HepG2 (cell line): ENCODE measurements around the gene NKX2-3. TPM values are rescaled to one million over a fixed set of nuclear protein-coding genes. Genes with fewer than 3 reads are reported as not detected.

Experiments used
- ATAC-seq: fragments of 200-7000 bp; cut with Tn5 transposase; 3 replicates; pipeline ENCODE4 v1.9.1; 2020; ENCODE audit warnings: mild to moderate bottlenecking, moderate library complexity
- BruUV-seq: library from RNA; stranded (reverse); fragments of 400-500 nt; replicated peaks from 2 replicates; lab custom pipeline; 2021; lab: Mats Ljungman, UMichigan
- CTCF ChIA-PET: fragments of 300-600 bp; formaldehyde crosslinking; extraction: SDS; loops from one replicate; lab custom pipeline; 2021; ENCODE audit warnings: low total read pairs, inconsistent platforms, low intra/inter-chr PET ratio; lab: Yijun Ruan, JAX
- POLR2A ChIA-PET: fragments of 350-600 bp; sonication (Branson Sonifier 250); formaldehyde crosslinking; loops from one replicate; lab custom pipeline; 2020; ENCODE audit warnings: antibody characterized with exemption, inconsistent platforms; lab: Yijun Ruan, JAX
- DNase-seq: peaks from one replicate; pipeline ENCODE4 v3.0.0-alpha.2; 2015; ENCODE audit warnings: low spot score
- FAIRE-seq: peaks from 3 replicates; lab custom pipeline; 2011; peaks lifted over from hg19 to GRCh38; lab: Jason Lieb, UNC
- H2AFZ ChIP-seq: one replicate; pipeline ENCODE4 v1.6.1; 2011; ENCODE audit warnings: low read length, inconsistent platforms
- H3K27ac ChIP-seq: fragments of 300-600 bp; 3 replicates; pipeline ENCODE4 v1.8.0; 2011; ENCODE audit warnings: mixed run types, mild to moderate bottlenecking, mixed read lengths, low read length, inconsistent platforms; ENCODE audit not compliant: insufficient read depth; ENCODE audit errors: extremely low read length
- H3K27me3 ChIP-seq, 2 experiments: fragments of 200-600 bp in 1 of 2; 2 replicates in 1 of 2; 3 replicates in 1 of 2; pipeline versions ENCODE4 v1.6.0 to v1.8.0; 2011; ENCODE audit warnings: low read length in 2 of 2, mild to moderate bottlenecking in 2 of 2, moderate library complexity in 2 of 2, inconsistent platforms in 1 of 2; ENCODE audit not compliant: insufficient read depth in 2 of 2, control insufficient read depth in 1 of 2
- H3K36me3 ChIP-seq, 2 experiments: fragments of 200-600 bp in 1 of 2; replicated peaks in 1 of 2; 2 replicates in 1 of 2; 3 replicates in 1 of 2; pipeline versions ENCODE4 v1.5.1 to v1.8.0; 2011; ENCODE audit warnings: low read length in 2 of 2, inconsistent platforms in 1 of 2; ENCODE audit not compliant: insufficient read depth in 2 of 2, control insufficient read depth in 1 of 2
- H3K4me1 ChIP-seq: 2 replicates; pipeline ENCODE4 v1.5.1; 2012; ENCODE audit warnings: low read length, inconsistent platforms; ENCODE audit not compliant: insufficient read depth
- H3K4me2 ChIP-seq: 2 replicates; pipeline ENCODE4 v1.6.0; 2011; ENCODE audit warnings: low read depth, low read length, inconsistent platforms
- H3K4me3 ChIP-seq, 3 experiments: fragments of 200-600 bp in 1 of 3; sonication (generic), shearing (Covaris generic) in 1 of 3; replicated peaks in 1 of 3; 2 replicates each; pipeline ENCODE4 v1.5.1; 2011 to 2016; ENCODE audit warnings: low read length in 3 of 3, inconsistent platforms in 2 of 3, low read depth in 2 of 3, mild to moderate bottlenecking in 2 of 3, control low read depth in 1 of 3, mixed read lengths in 1 of 3; ENCODE audit not compliant: insufficient read depth in 1 of 3
- H3K79me2 ChIP-seq: one replicate; pipeline ENCODE4 v1.6.1; 2011; ENCODE audit warnings: low read length, inconsistent platforms; ENCODE audit not compliant: insufficient read depth
- H3K9ac ChIP-seq: 2 replicates; pipeline ENCODE4 v1.6.0; 2011; ENCODE audit warnings: mild to moderate bottlenecking, low read depth, low read length, inconsistent platforms; ENCODE audit not compliant: insufficient read depth
- H3K9me3 ChIP-seq: 2 replicates; pipeline ENCODE4 v1.5.1; 2012; ENCODE audit warnings: mild to moderate bottlenecking, low read length
- H4K20me1 ChIP-seq: 2 replicates; pipeline ENCODE4 v1.6.0; 2011; ENCODE audit warnings: inconsistent platforms, mild to moderate bottlenecking, low read length, moderate library complexity; ENCODE audit not compliant: insufficient read depth
- FOXJ3 ChIP-seq: sonication (generic); formaldehyde crosslinking; IDR thresholded peaks from 2 replicates; pipeline ENCODE4 v1.4.0; 2020; ENCODE audit warnings: missing genetic modification reagents, mild to moderate bottlenecking, borderline replicate concordance
- HOXA9 ChIP-seq: sonication (generic); formaldehyde crosslinking; IDR thresholded peaks from 2 replicates; pipeline ENCODE4 v1.8.1; 2022; ENCODE audit warnings: missing genetic modification reagents, mild to moderate bottlenecking, moderate library complexity, borderline replicate concordance
- TBL1XR1 ChIP-seq: fragments of 150-350 bp; IDR thresholded peaks from 2 replicates; pipeline ENCODE4 v1.6.1; 2014; ENCODE audit warnings: borderline replicate concordance, low read length; ENCODE audit not compliant: partially characterized antibody
- TBX2 ChIP-seq: sonication (generic); formaldehyde crosslinking; IDR thresholded peaks from 2 replicates; pipeline ENCODE4 v1.5.0; 2020; ENCODE audit warnings: missing genetic modification reagents, mild to moderate bottlenecking, borderline replicate concordance
- ZNF160 ChIP-seq: sonication (generic); formaldehyde crosslinking; IDR thresholded peaks from 2 replicates; pipeline ENCODE4 v1.8.0; 2022; ENCODE audit warnings: mild to moderate bottlenecking, inconsistent platforms, missing genetic modification reagents
- ZSCAN20 ChIP-seq: sonication (generic); formaldehyde crosslinking; IDR thresholded peaks from 2 replicates; pipeline ENCODE4 v1.4.0; 2020; ENCODE audit warnings: missing genetic modification reagents, mild to moderate bottlenecking, borderline replicate concordance
- WGBS: methylation state at CpG from one replicate; pipeline ENCODE4 v1.1.6; 2017; ENCODE audit warnings: low lambda C conversion rate; 5-methylcytosine and 5-hydroxymethylcytosine counted together
- in situ Hi-C: cut with HindIII; loops from 2 replicates; pipeline ENCODE4 v1.10.0; 2017; ENCODE audit warnings: low pct_unique_long_range_greater_than_20kb; ENCODE audit not compliant: extremely low pct_ligation_motif_present
- intact Hi-C: fragments of 100-400 bp; cut with micrococcal nuclease; formaldehyde crosslinking; loops from one replicate; pipeline ENCODE4 v1.10.0; 2022; ENCODE audit not compliant: unreplicated experiment
- polyA plus RNA-seq, 8 experiments: library from polyadenylated mRNA; depleted of rRNA in 3 of 8; stranded (reverse) in 7 of 8; unstranded in 1 of 8; fragments of >200 nt; fragmentation: Illumina TruSeq in 4 of 8; extraction: Trizol in 4 of 8; gene quantifications; 2 replicates each; pipeline versions ENCODE4 v1.2.1 to v1.2.3, GENCODE V29; 2011 to 2016; ENCODE audit warnings: low read depth in 4 of 8, missing spikeins in 1 of 8, mixed read lengths in 1 of 8; ENCODE audit not compliant: insufficient read depth in 1 of 8
- total RNA-seq, 5 experiments: library from RNA; depleted of rRNA; stranded (reverse); fragments of >200 nt; fragmentation: Illumina TruSeq; extraction: Trizol; gene quantifications; 2 replicates each; pipeline ENCODE4 v1.2.3, GENCODE V29; 2016; ENCODE audit warnings: low read depth in 1 of 5
- TF ChIP-seq, protein P1 (sequence below): sonication (generic); formaldehyde crosslinking; IDR thresholded peaks from 2 replicates; pipeline ENCODE4 v1.5.0; 2020; ENCODE audit warnings: missing genetic modification reagents
- TF ChIP-seq, protein P2 (sequence below): sonication (generic); formaldehyde crosslinking; IDR thresholded peaks from 2 replicates; pipeline ENCODE4 v1.4.0; 2020; ENCODE audit warnings: missing genetic modification reagents
- TF ChIP-seq, protein P3 (sequence below): sonication (generic); formaldehyde crosslinking; IDR thresholded peaks from 2 replicates; pipeline ENCODE4 v1.9.0; 2021; ENCODE audit warnings: missing genetic modification reagents, borderline replicate concordance

NKX2-3 gene
- total and polyA plus RNA-seq, 2 of the 13 experiments (the other 11 are each of a cell fraction or from before 2014, with no cell fraction given), result not detected

DNA sequence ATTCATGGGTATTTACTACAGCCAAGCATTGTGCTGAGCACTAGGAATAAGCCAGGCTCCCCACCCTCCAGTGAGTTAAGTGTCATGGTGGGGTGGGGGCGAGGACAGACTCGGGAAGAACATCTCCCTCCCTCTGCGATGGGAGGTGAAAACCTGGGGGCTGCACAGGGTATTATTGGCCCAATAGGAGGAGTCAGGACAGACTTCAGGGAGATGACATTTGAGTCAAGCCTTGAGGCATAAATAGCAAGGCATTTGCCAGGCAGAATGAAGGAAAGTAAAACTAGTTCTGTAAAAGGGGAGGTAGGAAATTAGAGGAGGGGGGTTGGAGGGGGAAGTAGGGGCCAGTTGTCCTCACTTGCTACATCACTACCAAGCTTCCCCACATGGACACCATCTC, 18.9 kb downstream of the NKX2-3 start:
- intact Hi-C loops (loop anchor here (2.0 kb wide), 1 partner anchor 67 kb away; no protein-coding TSS in a partner anchor), in situ Hi-C loops (loop anchor here (5.0 kb wide), 2 partner anchors 64 to 159 kb away; no protein-coding TSS in a partner anchor)
- Histone ChIP-seq H4K20me1 (no peaks in the 10 kb centered on the region), H3K27me3 (peaks cover 4 to 28% of the 10 kb centered on the region in 2 experiments; a peak in 4 of 5 replicates), H3K79me2 (no peaks in the 10 kb centered on the region), H3K36me3 (no peaks in the 10 kb centered on the region), H3K9ac (no peak overlapping the region), H3K9me3 (no peaks in the 10 kb centered on the region), H2AFZ (no peak overlapping the region), H3K4me1 (no peaks in the 10 kb centered on the region), H3K4me2 (no peak overlapping the region), H3K27ac (no peak overlapping the region), H3K4me3 (no peak overlapping the region)
- 2% methylated on average over 3 of the region's 3 CpGs for WGBS
- no peak for FAIRE-seq
- ATAC-seq, result no peak
- TF ChIP-seq, protein P1, sequence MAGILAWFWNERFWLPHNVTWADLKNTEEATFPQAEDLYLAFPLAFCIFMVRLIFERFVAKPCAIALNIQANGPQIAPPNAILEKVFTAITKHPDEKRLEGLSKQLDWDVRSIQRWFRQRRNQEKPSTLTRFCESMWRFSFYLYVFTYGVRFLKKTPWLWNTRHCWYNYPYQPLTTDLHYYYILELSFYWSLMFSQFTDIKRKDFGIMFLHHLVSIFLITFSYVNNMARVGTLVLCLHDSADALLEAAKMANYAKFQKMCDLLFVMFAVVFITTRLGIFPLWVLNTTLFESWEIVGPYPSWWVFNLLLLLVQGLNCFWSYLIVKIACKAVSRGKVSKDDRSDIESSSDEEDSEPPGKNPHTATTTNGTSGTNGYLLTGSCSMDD, result no peak
- TF ChIP-seq FOXJ3 (CRISPR knock-in tag) (no peak), TBL1XR1 (no peak), TBX2 (CRISPR knock-in tag) (no peak), ZNF160 (CRISPR knock-in tag) (no peak), ZSCAN20 (no peak), HOXA9 (CRISPR knock-in tag) (no peak)
- TF ChIP-seq, protein P2, sequence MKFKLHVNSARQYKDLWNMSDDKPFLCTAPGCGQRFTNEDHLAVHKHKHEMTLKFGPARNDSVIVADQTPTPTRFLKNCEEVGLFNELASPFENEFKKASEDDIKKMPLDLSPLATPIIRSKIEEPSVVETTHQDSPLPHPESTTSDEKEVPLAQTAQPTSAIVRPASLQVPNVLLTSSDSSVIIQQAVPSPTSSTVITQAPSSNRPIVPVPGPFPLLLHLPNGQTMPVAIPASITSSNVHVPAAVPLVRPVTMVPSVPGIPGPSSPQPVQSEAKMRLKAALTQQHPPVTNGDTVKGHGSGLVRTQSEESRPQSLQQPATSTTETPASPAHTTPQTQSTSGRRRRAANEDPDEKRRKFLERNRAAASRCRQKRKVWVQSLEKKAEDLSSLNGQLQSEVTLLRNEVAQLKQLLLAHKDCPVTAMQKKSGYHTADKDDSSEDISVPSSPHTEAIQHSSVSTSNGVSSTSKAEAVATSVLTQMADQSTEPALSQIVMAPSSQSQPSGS, result no peak
- TF ChIP-seq, protein P3, sequence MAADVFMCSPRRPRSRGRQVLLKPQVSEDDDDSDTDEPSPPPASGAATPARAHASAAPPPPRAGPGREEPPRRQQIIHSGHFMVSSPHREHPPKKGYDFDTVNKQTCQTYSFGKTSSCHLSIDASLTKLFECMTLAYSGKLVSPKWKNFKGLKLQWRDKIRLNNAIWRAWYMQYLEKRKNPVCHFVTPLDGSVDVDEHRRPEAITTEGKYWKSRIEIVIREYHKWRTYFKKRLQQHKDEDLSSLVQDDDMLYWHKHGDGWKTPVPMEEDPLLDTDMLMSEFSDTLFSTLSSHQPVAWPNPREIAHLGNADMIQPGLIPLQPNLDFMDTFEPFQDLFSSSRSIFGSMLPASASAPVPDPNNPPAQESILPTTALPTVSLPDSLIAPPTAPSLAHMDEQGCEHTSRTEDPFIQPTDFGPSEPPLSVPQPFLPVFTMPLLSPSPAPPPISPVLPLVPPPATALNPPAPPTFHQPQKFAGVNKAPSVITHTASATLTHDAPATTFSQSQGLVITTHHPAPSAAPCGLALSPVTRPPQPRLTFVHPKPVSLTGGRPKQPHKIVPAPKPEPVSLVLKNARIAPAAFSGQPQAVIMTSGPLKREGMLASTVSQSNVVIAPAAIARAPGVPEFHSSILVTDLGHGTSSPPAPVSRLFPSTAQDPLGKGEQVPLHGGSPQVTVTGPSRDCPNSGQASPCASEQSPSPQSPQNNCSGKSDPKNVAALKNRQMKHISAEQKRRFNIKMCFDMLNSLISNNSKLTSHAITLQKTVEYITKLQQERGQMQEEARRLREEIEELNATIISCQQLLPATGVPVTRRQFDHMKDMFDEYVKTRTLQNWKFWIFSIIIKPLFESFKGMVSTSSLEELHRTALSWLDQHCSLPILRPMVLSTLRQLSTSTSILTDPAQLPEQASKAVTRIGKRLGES (CRISPR knock-in tag), result no peak
- POLR2A ChIA-PET, result no interaction called here
- no peak for DNase-seq
- CTCF ChIA-PET, result no interaction called here
- BruUV-seq, result no TSS peak
